HEK293 (cell line): ENCODE measurements around the gene PRDM15.

Experiments used
- HOXA7 ChIP-seq: sonication (generic); formaldehyde crosslinking; IDR thresholded peaks from 2 replicates; pipeline ENCODE4 v1.8.1; 2022; ENCODE audit warnings: missing genetic modification reagents, borderline replicate concordance
- PBX3 ChIP-seq: sonication (generic); formaldehyde crosslinking; IDR thresholded peaks from 2 replicates; pipeline ENCODE4 v1.8.1; 2022; ENCODE audit warnings: mild to moderate bottlenecking, moderate library complexity, missing genetic modification reagents
- SCRT2 ChIP-seq: fragments of 450-650 bp; formaldehyde crosslinking; IDR thresholded peaks from 2 replicates; pipeline ENCODE4 v1.5.1; 2016; ENCODE audit warnings: missing biosample characterization, missing genetic modification characterization
- SP3 ChIP-seq: fragments of 450-650 bp; formaldehyde crosslinking; IDR thresholded peaks from 2 replicates; pipeline ENCODE4 v1.5.1; 2016; ENCODE audit warnings: missing biosample characterization, missing genetic modification characterization
- TRIM28 ChIP-seq: IDR thresholded peaks from 2 replicates; pipeline ENCODE4 v1.6.1; 2011; ENCODE audit warnings: low read length, control low read depth, borderline replicate concordance
- WT1 ChIP-seq: fragments of 450-650 bp; formaldehyde crosslinking; IDR thresholded peaks from 2 replicates; pipeline ENCODE4 v1.5.1; 2016; ENCODE audit warnings: missing biosample characterization, missing genetic modification characterization
- ZBTB8A ChIP-seq: fragments of 450-650 bp; formaldehyde crosslinking; IDR thresholded peaks from 2 replicates; pipeline ENCODE4 v1.5.1; 2016; ENCODE audit warnings: missing biosample characterization, missing genetic modification characterization
- ZNF10 ChIP-seq: fragments of 450-650 bp; formaldehyde crosslinking; IDR thresholded peaks from 2 replicates; pipeline ENCODE4 v1.5.1; 2017; ENCODE audit warnings: missing biosample characterization, missing genetic modification characterization
- ZNF175 ChIP-seq: fragments of 450-650 bp; formaldehyde crosslinking; IDR thresholded peaks from 2 replicates; pipeline ENCODE4 v1.5.1; 2016; ENCODE audit warnings: missing biosample characterization, missing genetic modification characterization
- ZNF202 ChIP-seq: fragments of 450-650 bp; formaldehyde crosslinking; IDR thresholded peaks from 2 replicates; pipeline ENCODE4 v1.5.1; 2016; ENCODE audit warnings: missing biosample characterization, missing genetic modification characterization, borderline replicate concordance
- ZNF324 ChIP-seq: fragments of 450-650 bp; formaldehyde crosslinking; IDR thresholded peaks from 2 replicates; pipeline ENCODE4 v1.5.1; 2016; ENCODE audit warnings: missing biosample characterization, missing genetic modification characterization
- ZNF354C ChIP-seq: fragments of 450-650 bp; formaldehyde crosslinking; IDR thresholded peaks from 2 replicates; pipeline ENCODE4 v1.5.1; 2016; ENCODE audit warnings: missing biosample characterization, missing genetic modification characterization, low read depth, borderline replicate concordance
- ZNF426 ChIP-seq: fragments of 450-650 bp; formaldehyde crosslinking; IDR thresholded peaks from 2 replicates; pipeline ENCODE4 v1.5.1; 2017; ENCODE audit warnings: missing biosample characterization, missing genetic modification characterization, mild to moderate bottlenecking, inconsistent platforms, moderate library complexity
- ZNF433 ChIP-seq: fragments of 450-650 bp; formaldehyde crosslinking; IDR thresholded peaks from 2 replicates; pipeline ENCODE4 v1.5.1; 2016; ENCODE audit warnings: missing biosample characterization, missing genetic modification characterization, low read depth
- ZNF510 ChIP-seq: fragments of 450-650 bp; formaldehyde crosslinking; IDR thresholded peaks from 2 replicates; pipeline ENCODE4 v1.5.1; 2018; ENCODE audit warnings: mild to moderate bottlenecking, missing genetic modification characterization, missing biosample characterization; ENCODE audit not compliant: insufficient replicate concordance
- ZNF561 ChIP-seq: fragments of 450-650 bp; IDR thresholded peaks from 2 replicates; pipeline ENCODE4 v1.5.1; 2018; ENCODE audit warnings: missing biosample characterization, missing genetic modification characterization, borderline replicate concordance
- ZNF624 ChIP-seq: fragments of 450-650 bp; formaldehyde crosslinking; IDR thresholded peaks from 2 replicates; pipeline ENCODE4 v1.5.1; 2017; ENCODE audit warnings: missing biosample characterization, missing genetic modification characterization
- ZNF654 ChIP-seq: fragments of 450-650 bp; formaldehyde crosslinking; IDR thresholded peaks from 2 replicates; pipeline ENCODE4 v1.5.1; 2016; ENCODE audit warnings: low read depth, missing biosample characterization, missing genetic modification characterization
- ZNF658 ChIP-seq: fragments of 450-650 bp; formaldehyde crosslinking; IDR thresholded peaks from 2 replicates; pipeline ENCODE4; 2016; ENCODE audit warnings: missing biosample characterization, missing genetic modification characterization
- ZNF670 ChIP-seq: fragments of 450-650 bp; formaldehyde crosslinking; IDR thresholded peaks from 2 replicates; pipeline ENCODE4 v1.5.1; 2016; ENCODE audit warnings: missing biosample characterization, missing genetic modification characterization, low read depth
- ZNF768 ChIP-seq: fragments of 450-650 bp; formaldehyde crosslinking; IDR thresholded peaks from 2 replicates; pipeline ENCODE4 v1.5.1; 2018; ENCODE audit warnings: missing biosample characterization, mild to moderate bottlenecking, missing genetic modification characterization
- ZSCAN16 ChIP-seq: fragments of 450-650 bp; formaldehyde crosslinking; IDR thresholded peaks from 2 replicates; pipeline ENCODE4 v1.5.1; 2016; ENCODE audit warnings: missing biosample characterization, missing genetic modification characterization
- ZSCAN4 ChIP-seq: fragments of 450-650 bp; formaldehyde crosslinking; IDR thresholded peaks from 2 replicates; pipeline ENCODE4 v1.5.1; 2017; ENCODE audit warnings: missing biosample characterization, missing genetic modification characterization
- TF ChIP-seq, protein P1 (sequence below): fragments of 450-650 bp; formaldehyde crosslinking; IDR thresholded peaks from 2 replicates; pipeline ENCODE4 v1.5.1; 2016; ENCODE audit warnings: missing biosample characterization, missing genetic modification characterization
- TF ChIP-seq, protein P2 (sequence below): fragments of 450-650 bp; formaldehyde crosslinking; IDR thresholded peaks from 2 replicates; pipeline ENCODE4 v1.5.1; 2017; ENCODE audit warnings: missing biosample characterization, missing genetic modification characterization
- TF ChIP-seq, protein P3 (sequence below): IDR thresholded peaks from 2 replicates; pipeline ENCODE4 v1.6.1; 2011; ENCODE audit warnings: mild to moderate bottlenecking, low read depth, low read length, borderline replicate concordance
- TF ChIP-seq, protein P4 (sequence below): fragments of 450-650 bp; formaldehyde crosslinking; IDR thresholded peaks from 2 replicates; pipeline ENCODE4 v1.5.1; 2016; ENCODE audit warnings: missing biosample characterization, missing genetic modification characterization, borderline replicate concordance
- TF ChIP-seq, protein P5 (sequence below): fragments of 450-650 bp; formaldehyde crosslinking; IDR thresholded peaks from 2 replicates; pipeline ENCODE4 v1.5.1; 2016; ENCODE audit warnings: missing biosample characterization, missing genetic modification characterization

The PRDM15 gene

GRCh38 chr21:41879190-41879998 lies at the start of gene PRDM15 (continued):
- TF ChIP-seq ZNF768 (tag by site-specific recombination): no peak
- TF ChIP-seq ZNF426: no peak
- peak; percentile 82 for TF ChIP-seq ZNF561 (tag by site-specific recombination)
- no peak for TF ChIP-seq ZNF670 (tag by site-specific recombination)
- no peak for TF ChIP-seq ZNF10 (tag by site-specific recombination)
- TF ChIP-seq SP3: peak; percentile 45; the same call in 1 of the 2 replicates
- peak; percentile 67; the same call in 1 of the 2 replicates for TF ChIP-seq ZNF324 (tag by site-specific recombination)
- TF ChIP-seq SCRT2 (tag by site-specific recombination): no peak
- TF ChIP-seq, protein P1, sequence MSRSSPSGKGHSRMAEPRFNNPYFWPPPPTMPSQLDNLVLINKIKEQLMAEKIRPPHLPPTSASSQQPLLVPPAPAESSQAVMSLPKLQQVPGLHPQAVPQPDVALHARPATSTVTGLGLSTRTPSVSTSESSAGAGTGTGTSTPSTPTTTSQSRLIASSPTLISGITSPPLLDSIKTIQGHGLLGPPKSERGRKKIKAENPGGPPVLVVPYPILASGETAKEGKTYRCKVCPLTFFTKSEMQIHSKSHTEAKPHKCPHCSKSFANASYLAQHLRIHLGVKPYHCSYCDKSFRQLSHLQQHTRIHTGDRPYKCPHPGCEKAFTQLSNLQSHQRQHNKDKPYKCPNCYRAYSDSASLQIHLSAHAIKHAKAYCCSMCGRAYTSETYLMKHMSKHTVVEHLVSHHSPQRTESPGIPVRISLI (tag by site-specific recombination): no peak
- TF ChIP-seq, protein P2, sequence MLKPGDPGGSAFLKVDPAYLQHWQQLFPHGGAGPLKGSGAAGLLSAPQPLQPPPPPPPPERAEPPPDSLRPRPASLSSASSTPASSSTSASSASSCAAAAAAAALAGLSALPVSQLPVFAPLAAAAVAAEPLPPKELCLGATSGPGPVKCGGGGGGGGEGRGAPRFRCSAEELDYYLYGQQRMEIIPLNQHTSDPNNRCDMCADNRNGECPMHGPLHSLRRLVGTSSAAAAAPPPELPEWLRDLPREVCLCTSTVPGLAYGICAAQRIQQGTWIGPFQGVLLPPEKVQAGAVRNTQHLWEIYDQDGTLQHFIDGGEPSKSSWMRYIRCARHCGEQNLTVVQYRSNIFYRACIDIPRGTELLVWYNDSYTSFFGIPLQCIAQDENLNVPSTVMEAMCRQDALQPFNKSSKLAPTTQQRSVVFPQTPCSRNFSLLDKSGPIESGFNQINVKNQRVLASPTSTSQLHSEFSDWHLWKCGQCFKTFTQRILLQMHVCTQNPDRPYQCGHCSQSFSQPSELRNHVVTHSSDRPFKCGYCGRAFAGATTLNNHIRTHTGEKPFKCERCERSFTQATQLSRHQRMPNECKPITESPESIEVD (tag by site-specific recombination): no peak
- TF ChIP-seq ZNF202 (tag by site-specific recombination): no peak
- TF ChIP-seq ZNF354C (tag by site-specific recombination): no peak
- no peak for TF ChIP-seq ZNF658
- no peak for TF ChIP-seq HOXA7
- TF ChIP-seq, protein P3, sequence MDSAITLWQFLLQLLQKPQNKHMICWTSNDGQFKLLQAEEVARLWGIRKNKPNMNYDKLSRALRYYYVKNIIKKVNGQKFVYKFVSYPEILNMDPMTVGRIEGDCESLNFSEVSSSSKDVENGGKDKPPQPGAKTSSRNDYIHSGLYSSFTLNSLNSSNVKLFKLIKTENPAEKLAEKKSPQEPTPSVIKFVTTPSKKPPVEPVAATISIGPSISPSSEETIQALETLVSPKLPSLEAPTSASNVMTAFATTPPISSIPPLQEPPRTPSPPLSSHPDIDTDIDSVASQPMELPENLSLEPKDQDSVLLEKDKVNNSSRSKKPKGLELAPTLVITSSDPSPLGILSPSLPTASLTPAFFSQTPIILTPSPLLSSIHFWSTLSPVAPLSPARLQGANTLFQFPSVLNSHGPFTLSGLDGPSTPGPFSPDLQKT: no peak
- no peak for TF ChIP-seq ZNF654 (tag by site-specific recombination)
- TF ChIP-seq ZBTB8A (tag by site-specific recombination): 0 out of 2 replicates have a peak, but pooled peaks have one; percentile 42
- no peak for TF ChIP-seq PBX3 (CRISPR knock-in tag)
- TF ChIP-seq ZSCAN16 (tag by site-specific recombination): no peak
- TF ChIP-seq ZNF624 (tag by site-specific recombination): no peak
- TF ChIP-seq, protein P4, sequence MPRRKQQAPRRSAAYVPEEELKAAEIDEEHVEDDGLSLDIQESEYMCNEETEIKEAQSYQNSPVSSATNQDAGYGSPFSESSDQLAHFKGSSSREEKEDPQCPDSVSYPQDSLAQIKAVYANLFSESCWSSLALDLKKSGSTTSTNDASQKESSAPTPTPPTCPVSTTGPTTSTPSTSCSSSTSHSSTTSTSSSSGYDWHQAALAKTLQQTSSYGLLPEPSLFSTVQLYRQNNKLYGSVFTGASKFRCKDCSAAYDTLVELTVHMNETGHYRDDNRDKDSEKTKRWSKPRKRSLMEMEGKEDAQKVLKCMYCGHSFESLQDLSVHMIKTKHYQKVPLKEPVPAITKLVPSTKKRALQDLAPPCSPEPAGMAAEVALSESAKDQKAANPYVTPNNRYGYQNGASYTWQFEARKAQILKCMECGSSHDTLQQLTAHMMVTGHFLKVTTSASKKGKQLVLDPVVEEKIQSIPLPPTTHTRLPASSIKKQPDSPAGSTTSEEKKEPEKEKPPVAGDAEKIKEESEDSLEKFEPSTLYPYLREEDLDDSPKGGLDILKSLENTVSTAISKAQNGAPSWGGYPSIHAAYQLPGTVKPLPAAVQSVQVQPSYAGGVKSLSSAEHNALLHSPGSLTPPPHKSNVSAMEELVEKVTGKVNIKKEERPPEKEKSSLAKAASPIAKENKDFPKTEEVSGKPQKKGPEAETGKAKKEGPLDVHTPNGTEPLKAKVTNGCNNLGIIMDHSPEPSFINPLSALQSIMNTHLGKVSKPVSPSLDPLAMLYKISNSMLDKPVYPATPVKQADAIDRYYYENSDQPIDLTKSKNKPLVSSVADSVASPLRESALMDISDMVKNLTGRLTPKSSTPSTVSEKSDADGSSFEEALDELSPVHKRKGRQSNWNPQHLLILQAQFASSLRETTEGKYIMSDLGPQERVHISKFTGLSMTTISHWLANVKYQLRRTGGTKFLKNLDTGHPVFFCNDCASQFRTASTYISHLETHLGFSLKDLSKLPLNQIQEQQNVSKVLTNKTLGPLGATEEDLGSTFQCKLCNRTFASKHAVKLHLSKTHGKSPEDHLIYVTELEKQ: no peak
- TF ChIP-seq ZSCAN4 (tag by site-specific recombination): no peak
- TF ChIP-seq, protein P5, sequence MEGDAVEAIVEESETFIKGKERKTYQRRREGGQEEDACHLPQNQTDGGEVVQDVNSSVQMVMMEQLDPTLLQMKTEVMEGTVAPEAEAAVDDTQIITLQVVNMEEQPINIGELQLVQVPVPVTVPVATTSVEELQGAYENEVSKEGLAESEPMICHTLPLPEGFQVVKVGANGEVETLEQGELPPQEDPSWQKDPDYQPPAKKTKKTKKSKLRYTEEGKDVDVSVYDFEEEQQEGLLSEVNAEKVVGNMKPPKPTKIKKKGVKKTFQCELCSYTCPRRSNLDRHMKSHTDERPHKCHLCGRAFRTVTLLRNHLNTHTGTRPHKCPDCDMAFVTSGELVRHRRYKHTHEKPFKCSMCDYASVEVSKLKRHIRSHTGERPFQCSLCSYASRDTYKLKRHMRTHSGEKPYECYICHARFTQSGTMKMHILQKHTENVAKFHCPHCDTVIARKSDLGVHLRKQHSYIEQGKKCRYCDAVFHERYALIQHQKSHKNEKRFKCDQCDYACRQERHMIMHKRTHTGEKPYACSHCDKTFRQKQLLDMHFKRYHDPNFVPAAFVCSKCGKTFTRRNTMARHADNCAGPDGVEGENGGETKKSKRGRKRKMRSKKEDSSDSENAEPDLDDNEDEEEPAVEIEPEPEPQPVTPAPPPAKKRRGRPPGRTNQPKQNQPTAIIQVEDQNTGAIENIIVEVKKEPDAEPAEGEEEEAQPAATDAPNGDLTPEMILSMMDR (tag by site-specific recombination): no peak
- TF ChIP-seq TRIM28: no peak
- TF ChIP-seq ZNF433: no peak
- peak; percentile 44; the same call in 1 of the 2 replicates for TF ChIP-seq WT1
- no peak for TF ChIP-seq ZNF510 (tag by site-specific recombination)
- TF ChIP-seq ZNF175 (tag by site-specific recombination): no peak
